Parathyroid adenoma (tissue), 2 donors: ENCODE data around the gene ZSWIM4.

ENCODE experiments used
- H2AFZ ChIP-seq: fragments of 300-600 bp; sonication (generic); one replicate; pipeline ENCODE4 v1.7.0; 2017; ENCODE audit warnings: antibody characterized with exemption, mild to moderate bottlenecking
- H3K27ac ChIP-seq: fragments of 300-600 bp; sonication (generic); one replicate; pipeline ENCODE4 v1.7.0; 2017
- H3K27me3 ChIP-seq: fragments of 300-600 bp; sonication (generic); one replicate; pipeline ENCODE4 v1.7.0; 2017; ENCODE audit warnings: low read length; ENCODE audit not compliant: control insufficient read depth, insufficient read depth
- H3K36me3 ChIP-seq: fragments of 300-600 bp; sonication (generic); one replicate; pipeline ENCODE4 v1.7.0; 2017; ENCODE audit warnings: low read length; ENCODE audit not compliant: control insufficient read depth, insufficient read depth
- H3K4me1 ChIP-seq: fragments of 300-600 bp; sonication (generic); one replicate; pipeline ENCODE4 v1.7.0; 2017; ENCODE audit warnings: control low read depth
- H3K4me2 ChIP-seq: fragments of 300-600 bp; sonication (generic); one replicate; pipeline ENCODE4 v1.7.0; 2017; ENCODE audit warnings: low read length
- H3K4me3 ChIP-seq: fragments of 300-600 bp; sonication (generic); one replicate; pipeline ENCODE4 v1.7.0; 2017; ENCODE audit warnings: low read depth, low read length
- H3K79me2 ChIP-seq: fragments of 300-600 bp; sonication (generic); one replicate; pipeline ENCODE4 v1.7.0; 2017; ENCODE audit warnings: control low read depth
- H3K9ac ChIP-seq: fragments of 300-600 bp; sonication (generic); one replicate; pipeline ENCODE4 v1.7.0; 2017; ENCODE audit warnings: mild to moderate bottlenecking
- H3K9me3 ChIP-seq: fragments of 300-600 bp; sonication (generic); one replicate; pipeline ENCODE4 v1.7.0; 2017; ENCODE audit warnings: low read length; ENCODE audit not compliant: control insufficient read depth
- CTCF ChIP-seq: fragments of 300-600 bp; sonication (generic); IDR thresholded peaks from one replicate; pipeline ENCODE4 v1.7.0; 2017; ENCODE audit warnings: antibody characterized with exemption, mild to moderate bottlenecking
- donor health status: primary hyperparathyroidism.

Gene ZSWIM4

GRCh38 chr19:13840305-13841085 is 45.3 kb downstream of the ZSWIM4 start:
- TF ChIP-seq CTCF: no peak
- H3K4me2 ChIP-seq: peak overlapping the region; percentile 84
- H3K9ac ChIP-seq: no peak overlapping the region
- no peaks in the 10 kb centered on the region for H3K36me3 ChIP-seq
- no peaks in the 10 kb centered on the region for H3K27me3 ChIP-seq
- H3K4me1 ChIP-seq: peaks cover 14% of the 10 kb centered on the region
- H3K27ac ChIP-seq: peak overlapping the region; percentile 97
- H3K79me2 ChIP-seq: peaks cover 6% of the 10 kb centered on the region
- H3K9me3 ChIP-seq: no peaks in the 10 kb centered on the region
- no peak overlapping the region for H2AFZ ChIP-seq
- H3K4me3 ChIP-seq: peak overlapping the region; percentile 72

- Histone ChIP-seq H3K27me3 (no peaks in the 10 kb centered on the region), H3K4me1 (peaks cover 16% of the 10 kb centered on the region), H3K4me2 (peak overlapping the region; percentile 84), H3K4me3 (peak overlapping the region; percentile 72), H3K36me3 (no peaks in the 10 kb centered on the region), H3K27ac (peak overlapping the region; percentile 97), H3K9ac (no peak overlapping the region), H2AFZ (no peak overlapping the region), H3K9me3 (no peaks in the 10 kb centered on the region), H3K79me2 (peaks cover 6% of the 10 kb centered on the region)
- no peak for TF ChIP-seq CTCF
Observed at GRCh38 chr19:13841086-13841961, 46.1 kb downstream of the ZSWIM4 start.

GRCh38 chr19:13841962-13842290 is 46.7 kb downstream of the ZSWIM4 start:
- H3K9me3 ChIP-seq: no peaks in the 10 kb centered on the region
- peaks cover 6% of the 10 kb centered on the region for H3K79me2 ChIP-seq
- no peaks in the 10 kb centered on the region for H3K36me3 ChIP-seq
- peak overlapping the region; percentile 76 for H2AFZ ChIP-seq
- H3K4me3 ChIP-seq: peak overlapping the region; percentile 72
- peaks cover 21% of the 10 kb centered on the region for H3K4me1 ChIP-seq
- no peak for TF ChIP-seq CTCF
- peak overlapping the region; percentile 97 for H3K27ac ChIP-seq
- peak overlapping the region; percentile 84 for H3K4me2 ChIP-seq
- peak overlapping the region; percentile 80 for H3K9ac ChIP-seq
- H3K27me3 ChIP-seq: no peaks in the 10 kb centered on the region

GRCh38 chr19:13842291-13843103 is 47.3 kb downstream of the ZSWIM4 start:
- H3K27me3 ChIP-seq: no peaks in the 10 kb centered on the region
- no peaks in the 10 kb centered on the region for H3K36me3 ChIP-seq
- peak overlapping the region; percentile 93 for H2AFZ ChIP-seq
- H3K79me2 ChIP-seq: peaks cover 6% of the 10 kb centered on the region
- H3K4me1 ChIP-seq: peaks cover 24% of the 10 kb centered on the region
- H3K27ac ChIP-seq: peak overlapping the region; percentile 97
- peak overlapping the region; percentile 73 for H3K4me3 ChIP-seq
- H3K9me3 ChIP-seq: no peaks in the 10 kb centered on the region
- peak; percentile 9 for TF ChIP-seq CTCF
- H3K9ac ChIP-seq: peak overlapping the region; percentile 80
- peak overlapping the region; percentile 93 for H3K4me2 ChIP-seq
